Left renal cortex interstitium (tissue), 4 donors: ENCODE data around the gene ELMOD1. TPM values are rescaled to one million over a fixed set of nuclear protein-coding genes. Genes with fewer than 3 reads are reported as not detected.

Source experiments
- DNase-seq, 4 donors: peaks; one replicate each; pipeline ENCODE4 v3.0.0-alpha.2; 2013; ENCODE audit warnings: low read depth in 4 of 4, low spot score in 2 of 4, missing footprints in 1 of 4
- polyA plus RNA-seq, 4 donors: library from polyadenylated mRNA; unstranded; fragments of 120-200 nt; gene quantifications; one replicate each; pipeline ENCODE4 v1.2.1, GENCODE V29; 2013; ENCODE audit not compliant: insufficient read length in 4 of 4

Gene ELMOD1
- polyA plus RNA-seq, 4 donors, result 0.10 to 0.38 (median 0.24) TPM

DNA sequence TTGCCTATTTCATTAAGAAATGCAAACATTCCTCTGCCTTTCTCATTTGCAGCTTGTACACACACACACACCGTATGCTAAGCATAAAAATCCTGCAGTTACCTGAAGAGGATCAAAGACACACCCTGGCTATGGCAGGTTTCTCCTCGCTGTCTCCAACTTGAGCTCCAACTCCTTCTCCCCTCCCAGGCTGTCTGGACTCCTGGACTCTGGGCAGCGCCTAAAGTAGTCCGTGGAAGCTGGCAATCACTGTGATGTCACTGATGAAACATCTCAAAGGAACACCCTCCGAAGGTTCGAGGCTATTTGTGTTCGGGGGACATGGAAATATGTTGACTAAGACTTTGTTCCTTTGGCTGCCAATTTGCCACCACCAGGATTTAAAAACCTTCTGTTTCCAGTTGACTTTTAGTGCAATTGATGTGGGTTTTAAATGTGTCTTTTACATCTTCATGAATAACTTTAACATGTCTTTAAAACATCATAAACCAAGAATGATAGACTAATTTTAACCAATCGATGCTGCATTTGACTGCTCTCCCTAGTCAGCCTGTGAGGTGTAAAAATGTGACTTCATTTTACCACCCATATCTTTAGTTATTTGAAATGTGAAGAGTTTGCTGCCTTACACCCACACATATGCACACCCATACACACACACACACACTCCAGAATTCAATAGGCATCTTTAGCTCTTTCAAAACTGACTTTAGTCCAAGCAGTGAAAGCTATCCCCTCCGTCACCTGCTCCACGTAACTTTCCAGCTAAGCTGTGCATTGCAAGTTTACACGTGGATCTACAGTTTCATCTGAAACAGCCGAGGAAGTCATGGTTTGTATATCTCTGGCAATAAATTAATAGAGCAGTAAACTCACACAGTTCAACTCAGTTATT lies 121.2 kb downstream of the ELMOD1 start, which contains the start of gene SLN:
SLN (minus strand) TSS at position 196 of the 895 bp plus-strand sequence.
- no peak for DNase-seq

- DNase-seq, result no peak
Observed at GRCh38 chr11:107713009-107713408, 122.1 kb downstream of the ELMOD1 start.

Other genes with a start within 250 kb of the ELMOD1 start
- 10 to 100 TPM; 19.0 to 25.0 (median 21.0) TPM for gene CWF19L2, start 133.3 kb upstream of the ELMOD1 start, polyA plus RNA-seq
- 10 to 100 TPM; 10.3 to 12.5 (median 11.4) TPM for gene ALKBH8, start 25.4 kb upstream of the ELMOD1 start, polyA plus RNA-seq
- under 1 TPM in 3 of 4 donors, not detected in 1; 0.29 to 0.43 (median 0.42) TPM for gene SLN, start 120.9 kb downstream of the ELMOD1 start, polyA plus RNA-seq